WTC11 (cell line): Measurements from ENCODE around the gene IL34. TPM values are rescaled to one million over a fixed set of nuclear protein-coding genes. Genes with fewer than 3 reads are reported as not detected.

ENCODE experiments used
- ATAC-seq: fragments of 200-7000 bp; cut with Tn5 transposase; 2 replicates; pipeline ENCODE4 v1.10.0; 2021; ENCODE audit warnings: mild to moderate bottlenecking, moderate library complexity
- CTCF ChIA-PET: fragments of 300-600 bp; sonication (Branson Sonifier 250); formaldehyde crosslinking; loops from one replicate; lab custom pipeline; 2021; ENCODE audit warnings: antibody characterized with exemption; lab: Charles Lee
- POLR2A ChIA-PET: fragments of 350-600 bp; sonication (Branson Sonifier 250); formaldehyde crosslinking; loops from one replicate; lab custom pipeline; 2021; ENCODE audit warnings: antibody characterized with exemption; lab: Charles Lee
- DNase-seq: peaks from one replicate; pipeline ENCODE4 v3.0.0; 2021; ENCODE audit warnings: low spot score
- H3K27ac Mint-ChIP-seq: 2 replicates; pipeline ENCODE4 v1.8.0; 2021; ENCODE audit warnings: mixed read lengths
- H3K27me3 Mint-ChIP-seq: 2 replicates; pipeline ENCODE4 v1.8.0; 2021; ENCODE audit warnings: low read depth, mild to moderate bottlenecking, moderate library complexity, mixed read lengths
- H3K36me3 Mint-ChIP-seq: 2 replicates; pipeline ENCODE4 v1.8.0; 2021; ENCODE audit warnings: mixed read lengths
- H3K4me1 Mint-ChIP-seq: 2 replicates; pipeline ENCODE4 v1.8.0; 2022; ENCODE audit warnings: mixed read lengths
- H3K4me3 Mint-ChIP-seq: 2 replicates; pipeline ENCODE4 v1.8.0; 2021; ENCODE audit warnings: mild to moderate bottlenecking, moderate library complexity, mixed read lengths
- H3K9me3 Mint-ChIP-seq: 2 replicates; pipeline ENCODE4 v1.8.0; 2021; ENCODE audit warnings: mixed read lengths
- CREB1 ChIP-seq: sonication (generic); formaldehyde crosslinking; IDR thresholded peaks from 2 replicates; pipeline ENCODE4 v1.8.0; 2023; ENCODE audit warnings: mild to moderate bottlenecking, missing genetic modification reagents
- CREM ChIP-seq: sonication (generic); formaldehyde crosslinking; IDR thresholded peaks from 2 replicates; pipeline ENCODE4 v1.8.1; 2022; ENCODE audit warnings: mild to moderate bottlenecking, missing genetic modification reagents, moderate library complexity
- CTCF ChIP-seq: fragments of 200-600 bp; IDR thresholded peaks from 2 replicates; pipeline ENCODE4 v1.8.0; 2022; ENCODE audit warnings: antibody characterized with exemption
- ELF4 ChIP-seq: sonication (generic); formaldehyde crosslinking; IDR thresholded peaks from 2 replicates; pipeline ENCODE4 v1.8.1; 2022; ENCODE audit warnings: low read depth, mild to moderate bottlenecking, moderate library complexity, missing genetic modification reagents
- EMX1 ChIP-seq: fragments of 250-450 bp; sonication (Bioruptor Pico); IDR thresholded peaks from 2 replicates; pipeline ENCODE4 v1.8.0; 2021; ENCODE audit warnings: mild to moderate bottlenecking
- ETV6 ChIP-seq: sonication (generic); formaldehyde crosslinking; IDR thresholded peaks from 2 replicates; pipeline ENCODE4 v1.8.1; 2022; ENCODE audit warnings: mild to moderate bottlenecking, missing genetic modification reagents
- FOXP4 ChIP-seq: sonication (generic); formaldehyde crosslinking; IDR thresholded peaks from 2 replicates; pipeline ENCODE4 v1.8.0; 2022; ENCODE audit warnings: mild to moderate bottlenecking, missing genetic modification reagents
- IRF2 ChIP-seq: sonication (generic); formaldehyde crosslinking; IDR thresholded peaks from 2 replicates; pipeline ENCODE4 v1.8.0; 2022; ENCODE audit warnings: low read depth, missing genetic modification reagents, borderline replicate concordance
- MAX ChIP-seq: sonication (generic); formaldehyde crosslinking; IDR thresholded peaks from 2 replicates; pipeline ENCODE4 v1.8.0; 2022; ENCODE audit warnings: mild to moderate bottlenecking, missing genetic modification reagents
- MYBL2 ChIP-seq: sonication (generic); formaldehyde crosslinking; IDR thresholded peaks from 2 replicates; pipeline ENCODE4 v1.8.1; 2023; ENCODE audit warnings: mild to moderate bottlenecking, moderate library complexity, missing genetic modification reagents
- NFE2L1 ChIP-seq: sonication (generic); formaldehyde crosslinking; IDR thresholded peaks from 2 replicates; pipeline ENCODE4 v1.8.1; 2023; ENCODE audit warnings: missing genetic modification reagents
- PRDM15 ChIP-seq: sonication (generic); formaldehyde crosslinking; IDR thresholded peaks from 2 replicates; pipeline ENCODE4 v1.8.0; 2022; ENCODE audit warnings: missing genetic modification reagents
- PREB ChIP-seq: sonication (generic); formaldehyde crosslinking; IDR thresholded peaks from 2 replicates; pipeline ENCODE4 v1.8.1; 2022; ENCODE audit warnings: mild to moderate bottlenecking, missing genetic modification reagents, moderate library complexity, borderline replicate concordance
- ZBTB21 ChIP-seq: sonication (generic); formaldehyde crosslinking; IDR thresholded peaks from 2 replicates; pipeline ENCODE4 v1.8.1; 2023; ENCODE audit warnings: mild to moderate bottlenecking, missing genetic modification reagents, borderline replicate concordance
- ZMAT4 ChIP-seq: fragments of 250-450 bp; sonication (Bioruptor Pico); IDR thresholded peaks from 2 replicates; pipeline ENCODE4 v1.9.0; 2021; ENCODE audit warnings: mild to moderate bottlenecking
- ZNF138 ChIP-seq: sonication (generic); formaldehyde crosslinking; conservative IDR thresholded peaks from 2 replicates; pipeline ENCODE4 v1.8.1; 2022; ENCODE audit warnings: mild to moderate bottlenecking, moderate library complexity, missing genetic modification reagents
- ZNF232 ChIP-seq: sonication (generic); formaldehyde crosslinking; IDR thresholded peaks from 2 replicates; pipeline ENCODE4 v1.8.0; 2022; ENCODE audit warnings: mild to moderate bottlenecking, missing genetic modification reagents
- ZNF671 ChIP-seq: fragments of 250-450 bp; sonication (Bioruptor Pico); IDR thresholded peaks from 2 replicates; pipeline ENCODE4 v1.8.0; 2021; ENCODE audit warnings: mild to moderate bottlenecking
- total RNA-seq: library from RNA; stranded (reverse); gene quantifications from 3 replicates; pipeline ENCODE4 v1.2.3, GENCODE V29; 2021
- TF ChIP-seq, protein P1 (sequence below): sonication (generic); formaldehyde crosslinking; IDR thresholded peaks from 2 replicates; pipeline ENCODE4 v1.8.0; 2022; ENCODE audit warnings: mild to moderate bottlenecking, missing genetic modification reagents

Gene IL34
- total RNA-seq, 1 experiment from 2014 or later, result 8.8 TPM

DNA sequence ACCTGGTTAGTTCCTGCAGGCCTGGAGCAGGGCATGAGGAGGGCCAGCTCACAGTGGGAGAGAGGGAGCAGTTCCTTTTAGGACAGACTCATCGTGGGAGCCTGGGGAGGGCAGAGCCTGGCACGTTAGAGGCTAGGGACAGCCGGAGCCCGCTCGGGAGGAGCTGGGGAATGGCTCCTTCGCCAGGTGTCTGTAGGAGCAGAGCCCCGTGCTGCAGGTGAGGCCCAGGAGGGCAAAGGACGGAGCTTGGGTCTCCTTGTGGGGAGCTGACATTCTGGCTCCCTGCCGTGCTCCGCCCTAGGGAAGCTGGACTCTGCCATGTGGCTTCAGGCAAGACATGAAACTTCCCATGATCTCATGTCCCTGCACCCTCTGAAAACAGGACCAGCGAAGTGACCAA is 58.2 kb downstream of the IL34 start (continued):
- TF ChIP-seq FOXP4 (CRISPR knock-in tag) (no peak), NFE2L1 (CRISPR knock-in tag) (no peak), ZNF138 (CRISPR knock-in tag) (no peak), MAX (no peak), MYBL2 (no peak), ELF4 (CRISPR knock-in tag) (no peak)

DNA sequence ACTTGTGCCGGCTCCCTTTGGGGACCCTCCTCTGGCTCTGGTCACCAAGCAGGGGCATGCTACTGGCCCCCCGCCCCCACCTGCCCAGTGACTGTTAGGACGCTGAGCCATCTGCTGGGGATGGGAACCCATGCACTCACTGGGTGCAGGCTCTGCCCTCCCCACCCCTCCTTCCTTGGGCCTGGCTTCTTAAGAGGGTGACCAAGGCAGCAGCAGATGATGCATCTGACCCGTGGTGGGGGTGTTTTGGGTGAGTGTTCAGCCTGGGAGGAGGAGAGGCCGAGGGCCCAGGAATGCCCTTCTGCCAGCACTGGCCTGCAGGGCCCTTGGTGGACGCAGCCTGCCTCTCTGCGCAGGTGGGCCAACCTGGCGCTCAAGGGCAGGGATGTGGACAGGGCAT is 58.7 kb downstream of the IL34 start:
- POLR2A ChIA-PET, result no interaction called here
- Mint-ChIP-seq H3K36me3 (no peaks in the 10 kb centered on the region), H3K4me3 (no peak overlapping the region), H3K4me1 (peaks cover 25% of the 10 kb centered on the region)
- TF ChIP-seq CREM, result no peak
- TF ChIP-seq, all 79 proteins: peak for 0
- DNase-seq (no peak), ATAC-seq (no peak)
- no peak overlapping the region for H3K27ac Mint-ChIP-seq
- H3K27me3 Mint-ChIP-seq, result no peaks in the 10 kb centered on the region
- no peaks in the 10 kb centered on the region for H3K9me3 Mint-ChIP-seq
- CTCF ChIA-PET, result interaction anchor here (1.0 to 1.3 kb wide), 3 partner anchors 26 to 66 kb away, joined by 3 to 4 read pairs (median 4); no protein-coding TSS in a partner anchor

GRCh38 chr16:70706948-70707465 is 60.6 kb downstream of the IL34 start:
- ATAC-seq (no peak), DNase-seq (no peak)
- ChIA-PET CTCF (interaction anchor here (1.9 kb wide), 1 partner anchor 31 kb away, joined by 7 read pairs; no protein-coding TSS in a partner anchor), POLR2A (no interaction called here)
- Mint-ChIP-seq H3K9me3 (no peaks in the 10 kb centered on the region), H3K27ac (peak overlapping the region; percentile 63; the same call in 1 of the 2 replicates), H3K36me3 (no peaks in the 10 kb centered on the region), H3K4me1 (peaks cover 32% of the 10 kb centered on the region), H3K27me3 (no peaks in the 10 kb centered on the region), H3K4me3 (no peak overlapping the region)
- TF ChIP-seq ZBTB21 (CRISPR knock-in tag) (no peak), ZNF232 (no peak), ZNF671 (no peak), EMX1 (no peak), CTCF (no peak)
- TF ChIP-seq, protein P1, sequence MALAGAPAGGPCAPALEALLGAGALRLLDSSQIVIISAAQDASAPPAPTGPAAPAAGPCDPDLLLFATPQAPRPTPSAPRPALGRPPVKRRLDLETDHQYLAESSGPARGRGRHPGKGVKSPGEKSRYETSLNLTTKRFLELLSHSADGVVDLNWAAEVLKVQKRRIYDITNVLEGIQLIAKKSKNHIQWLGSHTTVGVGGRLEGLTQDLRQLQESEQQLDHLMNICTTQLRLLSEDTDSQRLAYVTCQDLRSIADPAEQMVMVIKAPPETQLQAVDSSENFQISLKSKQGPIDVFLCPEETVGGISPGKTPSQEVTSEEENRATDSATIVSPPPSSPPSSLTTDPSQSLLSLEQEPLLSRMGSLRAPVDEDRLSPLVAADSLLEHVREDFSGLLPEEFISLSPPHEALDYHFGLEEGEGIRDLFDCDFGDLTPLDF (CRISPR knock-in tag), result no peak
- TF ChIP-seq, all 79 proteins: peak for 0

GRCh38 chr16:70708366-70709246 is 62.2 kb downstream of the IL34 start:
- Mint-ChIP-seq H3K36me3 (no peaks in the 10 kb centered on the region), H3K4me3 (no peak overlapping the region), H3K27me3 (no peaks in the 10 kb centered on the region), H3K9me3 (no peaks in the 10 kb centered on the region), H3K4me1 (peaks cover 42% of the 10 kb centered on the region), H3K27ac (0 out of 2 replicates have a peak overlapping the region, but pooled peaks have one; percentile 22)
- DNase-seq (no peak), ATAC-seq (no peak)
- CTCF ChIA-PET, result interaction anchor here (1.3 to 3.1 kb wide), 2 partner anchors 29 to 62 kb away, joined by 3 to 10 read pairs; no protein-coding TSS in a partner anchor
- POLR2A ChIA-PET, result no interaction called here
- TF ChIP-seq PRDM15 (CRISPR knock-in tag) (no peak), ZMAT4 (no peak), ZNF671 (no peak), PREB (CRISPR knock-in tag) (no peak), EMX1 (no peak), CREB1 (CRISPR knock-in tag) (no peak), ETV6 (CRISPR knock-in tag) (no peak), IRF2 (CRISPR knock-in tag) (no peak)
